H1 (cell line): ENCODE results near the gene ACOX1. TPM values are rescaled to one million over a fixed set of nuclear protein-coding genes. Genes with fewer than 3 reads are reported as not detected.

ENCODE experiments used
- CTCF ChIA-PET: fragments of 300-600 bp; sonication (Branson Sonifier 250); formaldehyde crosslinking; loops from one replicate; lab custom pipeline; 2021; ENCODE audit not compliant: partially characterized antibody; lab: Charles Lee
- POLR2A ChIA-PET: fragments of 300-600 bp; sonication (Branson Sonifier 250); formaldehyde crosslinking; loops from one replicate; lab custom pipeline; 2021; ENCODE audit warnings: inconsistent platforms; ENCODE audit not compliant: partially characterized antibody; lab: Charles Lee
- DNase-seq, 2 experiments: peaks; one replicate each; pipeline versions ENCODE4 v3.0.0 to v3.0.0-alpha.2; 2010 to 2022; ENCODE audit warnings: low spot score in 2 of 2, low read depth in 1 of 2, mixed read lengths in 1 of 2
- FAIRE-seq: peaks from 2 replicates; lab custom pipeline; 2011; peaks lifted over from hg19 to GRCh38; lab: Jason Lieb, UNC
- H2AFZ ChIP-seq: 2 replicates; pipeline ENCODE4 v1.8.1; 2012; ENCODE audit warnings: low read length, inconsistent platforms
- H2AK5ac ChIP-seq: 2 replicates; pipeline ENCODE4 v1.6.1; 2013; ENCODE audit warnings: low read depth, low read length
- H2BK120ac ChIP-seq: replicated peaks from 2 replicates; pipeline ENCODE3; 2013; ENCODE audit warnings: low read depth, low read length, inconsistent platforms
- H2BK12ac ChIP-seq: 2 replicates; pipeline ENCODE4 v1.6.1; 2013; ENCODE audit warnings: low read depth, low read length
- H2BK15ac ChIP-seq: 2 replicates; pipeline ENCODE4 v1.6.1; 2013; ENCODE audit warnings: low read length
- H2BK20ac ChIP-seq: 2 replicates; pipeline ENCODE4 v1.6.1; 2013; ENCODE audit warnings: low read length
- H2BK5ac ChIP-seq: 2 replicates; pipeline ENCODE4 v1.6.1; 2013; ENCODE audit warnings: low read depth, low read length
- H3K14ac ChIP-seq: 2 replicates; pipeline ENCODE4 v1.6.1; 2013; ENCODE audit warnings: inconsistent platforms; ENCODE audit not compliant: insufficient read length
- H3K18ac ChIP-seq: 2 replicates; pipeline ENCODE4 v1.6.1; 2013; ENCODE audit warnings: low read length; ENCODE audit errors: extremely low read depth
- H3K23ac ChIP-seq: 2 replicates; pipeline ENCODE4 v1.6.1; 2013; ENCODE audit warnings: inconsistent platforms; ENCODE audit not compliant: insufficient read length
- H3K23me2 ChIP-seq: 2 replicates; pipeline ENCODE4 v1.6.1; 2013; ENCODE audit warnings: low read depth, low read length
- H3K27ac ChIP-seq: 2 replicates; pipeline ENCODE4 v1.6.1; 2011; ENCODE audit warnings: low read depth, low read length, inconsistent platforms
- H3K27me3 ChIP-seq, 4 experiments: replicated peaks in 1 of 4; 1 replicate in 1 of 4; 2 replicates in 3 of 4; pipeline versions ENCODE4 v1.6.1 to v1.8.1; 2011 to 2013; ENCODE audit warnings: low read length in 3 of 4, mild to moderate bottlenecking in 3 of 4, inconsistent platforms in 2 of 4, mixed read lengths in 2 of 4, moderate library complexity in 1 of 4; ENCODE audit not compliant: control insufficient read depth in 3 of 4, insufficient read depth in 3 of 4; ENCODE audit errors: extremely low read depth in 1 of 4
- H3K36me3 ChIP-seq, 4 experiments: 2 replicates each; pipeline versions ENCODE4 v1.6.1 to v1.8.1; 2011 to 2013; ENCODE audit warnings: mild to moderate bottlenecking in 4 of 4, low read length in 3 of 4, moderate library complexity in 2 of 4, control low read depth in 1 of 4, inconsistent platforms in 1 of 4; ENCODE audit not compliant: insufficient read depth in 4 of 4, control insufficient read depth in 2 of 4
- H3K4ac ChIP-seq: replicated peaks from 2 replicates; pipeline ENCODE3; 2013; ENCODE audit warnings: low read length, low read depth, mixed read lengths, inconsistent platforms; ENCODE audit not compliant: insufficient read length
- H3K4me1 ChIP-seq, 4 experiments: replicated peaks in 1 of 4; 1 replicate in 1 of 4; 2 replicates in 3 of 4; pipeline versions ENCODE4 v1.6.1 to v1.8.1; 2011 to 2013; ENCODE audit warnings: low read length in 3 of 4, inconsistent platforms in 2 of 4, mixed read lengths in 1 of 4; ENCODE audit not compliant: insufficient read depth in 4 of 4, control insufficient read depth in 3 of 4
- H3K4me2 ChIP-seq, 2 experiments: 2 replicates each; pipeline versions ENCODE4 v1.6.1 to v1.8.1; 2011 to 2013; ENCODE audit warnings: low read depth in 2 of 2, low read length in 2 of 2, control low read depth in 1 of 2, inconsistent platforms in 1 of 2, mild to moderate bottlenecking in 1 of 2; ENCODE audit not compliant: insufficient read depth in 1 of 2
- H3K4me3 ChIP-seq, 4 experiments: fragments of 200-600, 300-600 bp in 1 of 4; sonication (generic), shearing (Covaris generic), sonication (Bioruptor Twin) in 1 of 4; 2 replicates each; pipeline versions ENCODE4 v1.5.1 to v1.8.1; 2011 to 2016; ENCODE audit warnings: low read length in 4 of 4, low read depth in 3 of 4, control low read depth in 2 of 4, inconsistent platforms in 2 of 4, mild to moderate bottlenecking in 2 of 4, mixed read lengths in 1 of 4, moderate library complexity in 1 of 4; ENCODE audit not compliant: insufficient read depth in 2 of 4; ENCODE audit errors: extremely low read depth in 1 of 4
- H3K56ac ChIP-seq: replicated peaks from 2 replicates; pipeline ENCODE3; 2013; ENCODE audit warnings: low read depth, mild to moderate bottlenecking, mixed read lengths, low read length, inconsistent platforms; ENCODE audit not compliant: insufficient read length
- H3K79me1 ChIP-seq: 2 replicates; pipeline ENCODE4 v1.6.1; 2013; ENCODE audit warnings: low read depth, low read length, control low read depth
- H3K79me2 ChIP-seq, 2 experiments: 2 replicates each; pipeline versions ENCODE4 v1.6.1 to v1.8.1; 2012 to 2013; ENCODE audit warnings: low read length in 2 of 2, mild to moderate bottlenecking in 2 of 2, inconsistent platforms in 1 of 2; ENCODE audit not compliant: insufficient read depth in 2 of 2, control insufficient read depth in 1 of 2
- H3K9ac ChIP-seq, 4 experiments: replicated peaks in 1 of 4; 1 replicate in 1 of 4; 2 replicates in 3 of 4; pipeline versions ENCODE4 v1.6.1 to v1.8.1; 2011 to 2013; ENCODE audit warnings: low read depth in 3 of 4, low read length in 3 of 4, control low read depth in 2 of 4, mild to moderate bottlenecking in 2 of 4, moderate library complexity in 2 of 4, inconsistent platforms in 1 of 4; ENCODE audit errors: extremely low read depth in 1 of 4
- H3K9me3 ChIP-seq, 2 experiments: 2 replicates each; pipeline versions ENCODE4 v1.6.1 to v1.8.1; 2012 to 2013; ENCODE audit warnings: mild to moderate bottlenecking in 2 of 2, moderate library complexity in 2 of 2, control low read depth in 1 of 2, inconsistent platforms in 1 of 2, low read depth in 1 of 2, low read length in 1 of 2, mixed read lengths in 1 of 2; ENCODE audit not compliant: insufficient read depth in 2 of 2
- H4K20me1 ChIP-seq, 2 experiments: replicated peaks in 1 of 2; 2 replicates each; pipeline versions ENCODE3 to v1.8.1; 2011 to 2013; ENCODE audit warnings: inconsistent platforms in 2 of 2, low read length in 2 of 2, mild to moderate bottlenecking in 1 of 2; ENCODE audit not compliant: insufficient read depth in 2 of 2, control insufficient read depth in 1 of 2
- H4K5ac ChIP-seq: 2 replicates; pipeline ENCODE4 v1.6.1; 2013; ENCODE audit warnings: low read length, low read depth, mixed read lengths, inconsistent platforms; ENCODE audit not compliant: insufficient read length
- H4K8ac ChIP-seq: 2 replicates; pipeline ENCODE4 v1.8.0; 2013; ENCODE audit warnings: mild to moderate bottlenecking, moderate library complexity, low read length, inconsistent platforms; ENCODE audit not compliant: insufficient read depth; ENCODE audit errors: extremely low read depth
- H4K91ac ChIP-seq: replicated peaks from 2 replicates; pipeline ENCODE3; 2013; ENCODE audit warnings: low read length, mixed read lengths, inconsistent platforms; ENCODE audit not compliant: insufficient read length
- CHD1 ChIP-seq: IDR thresholded peaks from 2 replicates; pipeline ENCODE4 v1.6.1; 2012; ENCODE audit warnings: low read depth, low read length, improper control_type of control experiment
- EP300 ChIP-seq, 2 experiments: IDR thresholded peaks; 1 replicate in 1 of 2; 2 replicates in 1 of 2; pipeline ENCODE4 v1.6.1; 2011 to 2012; ENCODE audit warnings: low read depth in 2 of 2, low read length in 2 of 2, mild to moderate bottlenecking in 2 of 2, borderline replicate concordance in 1 of 2, inconsistent platforms in 1 of 2, moderate library complexity in 1 of 2
- SP4 ChIP-seq: IDR thresholded peaks from 2 replicates; pipeline ENCODE4 v1.6.1; 2012; ENCODE audit warnings: low read length, inconsistent platforms
- whole genome bisulfite sequencing, 2 experiments: shearing (Covaris generic) in 1 of 2; methylation state at CpG; one replicate each; pipeline versions ENCODE4 v1.1.6 to v1.1.7; 2013 to 2015; ENCODE audit warnings: low lambda C conversion rate in 2 of 2, mixed read lengths in 2 of 2, inconsistent platforms in 1 of 2, low coverage in 1 of 2, missing lambda C conversion rate in 1 of 2; ENCODE audit not compliant: insufficient replicate concordance in 2 of 2, insufficient coverage in 1 of 2, insufficient read length in 1 of 2; ENCODE audit errors: extremely low coverage in 1 of 2, missing lambda C conversion rate in 1 of 2; 5-methylcytosine and 5-hydroxymethylcytosine counted together
- polyA plus RNA-seq, 7 experiments: library from polyadenylated mRNA; depleted of rRNA in 3 of 7; stranded (reverse) in 5 of 7; unstranded in 2 of 7; fragments of >200 nt in 5 of 7; fragments of 200-250 nt in 2 of 7; gene quantifications; 1 replicate in 5 of 7; 2 replicates in 1 of 7; 4 replicates in 1 of 7; pipeline versions ENCODE4 v1.2.1 to v1.2.3, GENCODE V29; 2011 to 2013; ENCODE audit warnings: missing spikeins in 2 of 7, mixed read lengths in 2 of 7
- total RNA-seq: library from RNA; stranded (reverse); fragmentation: NEBNext Ultra II Directional; extraction: Animal tissue kit (Norgen Biotek cat#: 25700); gene quantifications from 2 replicates; pipeline ENCODE4 v1.2.1, GENCODE V29; 2021

Gene ACOX1
- total and polyA plus RNA-seq, 2 of the 8 experiments (the other 6 are each of a cell fraction or from before 2014, with no cell fraction given), result 10.5 to 30.4 TPM

- POLR2A ChIA-PET, result interaction anchor here (0.9 to 3.0 kb wide), 10 partner anchors 9 to 169 kb away, joined by 3 to 16 read pairs (median 4); partner anchors contain the start of genes TRIM65 and UNK
- no peak overlapping the region for H3K4me2 ChIP-seq
- 63% methylated on average over 6 of the region's 6 CpGs; no CpG with 5 or more reads in 1 of the 2 experiments for WGBS, 2 experiments
Observed at GRCh38 chr17:75910699-75911098, 68.3 kb downstream of the ACOX1 start.

More at GRCh38 chr17:75910699-75911098, 68.3 kb downstream of the ACOX1 start:
- no peak overlapping the region for H4K91ac ChIP-seq
- no peak for DNase-seq
- H3K4ac ChIP-seq, result no peak overlapping the region
- peak overlapping the region in 1 of 4 experiments; percentile 31; a peak in 1 of 7 replicates for H3K9ac ChIP-seq
- no peak overlapping the region for H3K56ac ChIP-seq
- H4K5ac ChIP-seq, result no peak overlapping the region
- no peaks in the 10 kb centered on the region; a peak in 2 of 7 replicates for H3K4me1 ChIP-seq
- no peak overlapping the region for H2BK15ac ChIP-seq
- H3K27me3 ChIP-seq, result no peaks in the 10 kb centered on the region
- no peak overlapping the region for H3K14ac ChIP-seq
- H3K27ac ChIP-seq, result peak overlapping the region; percentile 50; the same call in 1 of the 2 replicates
- no peaks in the 10 kb centered on the region for H3K79me2 ChIP-seq
- H3K18ac ChIP-seq, result no peak overlapping the region
- H4K8ac ChIP-seq, result no peak overlapping the region; the same call in 1 of the 2 replicates
- no peak overlapping the region for H2BK5ac ChIP-seq
- H2AK5ac ChIP-seq, result no peak overlapping the region
- peak overlapping the region; percentile 36; the same call in 1 of the 2 replicates for H2AFZ ChIP-seq
- no peak overlapping the region for H2BK20ac ChIP-seq
- no peaks in the 10 kb centered on the region for H3K23me2 ChIP-seq
- no peak for FAIRE-seq
- H3K4me3 ChIP-seq, result no peak overlapping the region
- TF ChIP-seq CHD1, result no peak
- TF ChIP-seq EP300 (IDR thresholded peaks at IDR 0.05; ENCODE audit: borderline replicate concordance in 1 of 2, low read depth in 2 of 2, low read length in 2 of 2), result no peak
- TF ChIP-seq SP4, result no peak
- no peaks in the 10 kb centered on the region for H3K79me1 ChIP-seq
- H4K20me1 ChIP-seq, result no peaks in the 10 kb centered on the region
- H2BK120ac ChIP-seq, result no peak overlapping the region
- no peak overlapping the region for H2BK12ac ChIP-seq
- 0 out of 8 replicates have a peak, but pooled peaks cover 0 to 3% (median 0%) of the 10 kb centered on the region in 4 experiments for H3K36me3 ChIP-seq
- no peaks in the 10 kb centered on the region for H3K9me3 ChIP-seq
- CTCF ChIA-PET, result interaction anchor here (1.0 to 51.3 kb wide), 9 partner anchors 9 to 369 kb away, joined by 3 to 885 read pairs (median 6); partner anchors contain the start of genes CDK3 and TRIM65
- no peak overlapping the region for H3K23ac ChIP-seq
